Measurements from ENCODE around the gene SMC1A. TPM values are rescaled to one million over a fixed set of nuclear protein-coding genes. Genes with fewer than 3 reads are reported as not detected.
"Not testable (repeated sequence)": the region's sequence is repeated elsewhere in the genome, so short reads cannot be mapped to it uniquely, and the experiment has no call there.

Gene SMC1A
- total RNA-seq, 6 experiments from 2014 or later = 21.2 to 41.1 (median 32.3) TPM

- peaks cover 0 to 37% (median 12%) of the 10 kb centered on the region in 4 donors for H3K36me3 ChIP-seq
- 79% methylated on average over 2 of the region's 2 CpGs for whole genome bisulfite sequencing (ENCODE audit: insufficient coverage, low coverage, low lambda C conversion rate, missing lambda C conversion rate)
- H3K9me3 ChIP-seq = no peaks in the 10 kb centered on the region
- no peak overlapping the region for H3K27ac ChIP-seq
- H3K4me1 ChIP-seq = no peaks in the 10 kb centered on the region
- no peak for TF ChIP-seq POLR2A (IDR thresholded peaks at IDR 0.05)
- TF ChIP-seq CTCF (IDR thresholded peaks at IDR 0.05) = no peak
- ATAC-seq = no peak
- intact Hi-C loops (cut with DNase I) = no loop called here
- DNase-seq = no peak
- H3K27me3 ChIP-seq = no peaks in the 10 kb centered on the region
- H3K4me3 ChIP-seq = no peak overlapping the region
Measured at GRCh38 chrX:53377464-53377863, 45.0 kb downstream of the SMC1A start.

GRCh38 chrX:53376888-53377287, 45.6 kb downstream of the SMC1A start:
- intact Hi-C loops (cut with DNase I) = no loop called here
- no CpG with 5 or more reads among the region's 6 CpGs for WGBS (ENCODE audit: insufficient coverage, low coverage, low lambda C conversion rate, missing lambda C conversion rate)
- no peak for TF ChIP-seq CTCF (IDR thresholded peaks at IDR 0.05)
- no peak overlapping the region for H3K4me3 ChIP-seq
- peaks cover 0 to 31% (median 7%) of the 10 kb centered on the region in 4 donors for H3K36me3 ChIP-seq
- ATAC-seq (no peak), DNase-seq (no peak)
- H3K9me3 ChIP-seq = no peaks in the 10 kb centered on the region
- no peak overlapping the region for H3K27ac ChIP-seq
- no peaks in the 10 kb centered on the region for H3K27me3 ChIP-seq
- H3K4me1 ChIP-seq = no peaks in the 10 kb centered on the region

DNA sequence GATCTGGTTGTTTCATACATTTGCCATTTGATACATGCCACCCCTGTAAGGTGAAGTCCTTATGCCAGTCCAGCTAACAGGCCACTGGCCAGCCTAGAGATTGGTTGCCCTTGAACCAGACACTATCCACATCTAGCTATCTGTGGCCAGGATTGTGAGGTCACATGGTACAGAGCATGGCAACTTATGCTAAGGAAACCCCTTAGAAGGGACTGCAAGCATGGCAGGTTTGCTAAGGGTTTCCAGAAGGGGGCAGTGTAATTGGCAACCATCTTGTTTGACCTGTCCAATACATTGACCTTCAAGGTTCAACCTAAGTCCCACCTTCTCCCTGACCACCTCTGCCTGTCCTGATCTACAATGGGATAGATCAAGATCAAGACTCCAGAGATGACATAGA, 47.5 kb downstream of the SMC1A start:
- TF ChIP-seq CTCF (IDR thresholded peaks at IDR 0.05) (no peak), POLR2A (IDR thresholded peaks at IDR 0.05) (no peak)
- no peak overlapping the region for H3K27ac ChIP-seq
- no peaks in the 10 kb centered on the region for H3K4me1 ChIP-seq
- no peaks in the 10 kb centered on the region for H3K9me3 ChIP-seq
- ATAC-seq (no peak), DNase-seq (no peak)
- no peak overlapping the region for H3K4me3 ChIP-seq
- intact Hi-C loops (cut with DNase I) = no loop called here
- no peaks in the 10 kb centered on the region for H3K27me3 ChIP-seq
- peaks cover 0 to 16% (median 1%) of the 10 kb centered on the region in 4 donors for H3K36me3 ChIP-seq

GRCh38 chrX:53374222-53374820, 48.1 kb downstream of the SMC1A start:
- no peak overlapping the region for H3K4me3 ChIP-seq
- ATAC-seq (peak in 3 of 4 donors; percentile 17 to 43 (median 37)), DNase-seq (no peak)
- no peak for TF ChIP-seq CTCF (IDR thresholded peaks at IDR 0.05)
- TF ChIP-seq POLR2A (IDR thresholded peaks at IDR 0.05) = no peak
- H3K36me3 ChIP-seq = peaks cover 0 to 11% (median under 1%) of the 10 kb centered on the region in 4 donors
- no peaks in the 10 kb centered on the region for H3K9me3 ChIP-seq
- intact Hi-C loops (cut with DNase I) = no loop called here
- WGBS (ENCODE audit: insufficient coverage, low coverage, low lambda C conversion rate, missing lambda C conversion rate) = 76% methylated on average over 7 of the region's 7 CpGs
- H3K27ac ChIP-seq = no peak overlapping the region
- H3K4me1 ChIP-seq = no peaks in the 10 kb centered on the region
- no peaks in the 10 kb centered on the region for H3K27me3 ChIP-seq

- Histone ChIP-seq H3K9me3 (no peaks in the 10 kb centered on the region), H3K4me1 (no peaks in the 10 kb centered on the region), H3K27ac (no peak overlapping the region), H3K27me3 (no peaks in the 10 kb centered on the region), H3K36me3 (peaks cover 0 to under 1% (median 0%) of the 10 kb centered on the region in 4 donors), H3K4me3 (no peak overlapping the region)
- TF ChIP-seq CTCF (IDR thresholded peaks at IDR 0.05) (no peak), POLR2A (IDR thresholded peaks at IDR 0.05) (no peak)
- intact Hi-C loops (cut with DNase I) = no loop called here
- WGBS (ENCODE audit: insufficient coverage, low coverage, low lambda C conversion rate, missing lambda C conversion rate) = 60% methylated on average over 1 of the region's 2 CpGs
- no peak for ATAC-seq
- DNase-seq = no peak
Measured at GRCh38 chrX:53373307-53373706, 49.1 kb downstream of the SMC1A start.

GRCh38 chrX:53366454-53366853, 56.0 kb downstream of the SMC1A start:
- H3K36me3 ChIP-seq; H3K4me1 ChIP-seq; H3K4me3 ChIP-seq; H3K27ac ChIP-seq; DNase-seq; intact Hi-C loops (cut with DNase I); H3K27me3 ChIP-seq; H3K9me3 ChIP-seq; ATAC-seq: not testable (repeated sequence)
- WGBS (ENCODE audit: insufficient coverage, low coverage, low lambda C conversion rate, missing lambda C conversion rate) = 100% methylated on average over 1 of the region's 1 CpG

Data from right lobe of liver (tissue), 6 donors.